ENCODE data around the gene SLC25A34.

SLC25A34 gene

DNA sequence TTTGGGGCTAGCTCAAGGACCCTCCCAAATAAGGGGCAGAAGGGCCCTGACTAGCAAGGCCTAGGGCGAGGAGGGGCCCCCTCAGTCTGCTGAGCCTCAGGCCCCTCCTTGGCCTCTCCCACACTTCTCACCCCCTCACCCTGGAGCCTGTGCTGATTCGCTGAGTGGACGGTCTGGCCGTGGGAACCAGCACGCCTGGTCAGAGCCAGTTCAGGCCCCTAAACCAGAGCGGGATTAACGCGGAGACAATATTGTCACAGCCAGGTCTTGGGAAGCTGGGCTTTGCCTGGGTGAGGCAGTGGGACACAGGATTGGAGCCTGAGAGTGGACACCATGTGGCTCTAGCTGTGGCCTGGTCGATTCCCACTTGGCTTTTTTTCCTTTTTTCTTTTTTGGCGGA is 17.7 kb downstream of the SLC25A34 start:
- DNase-seq (ENCODE audit: low read depth) = no peak

DNA sequence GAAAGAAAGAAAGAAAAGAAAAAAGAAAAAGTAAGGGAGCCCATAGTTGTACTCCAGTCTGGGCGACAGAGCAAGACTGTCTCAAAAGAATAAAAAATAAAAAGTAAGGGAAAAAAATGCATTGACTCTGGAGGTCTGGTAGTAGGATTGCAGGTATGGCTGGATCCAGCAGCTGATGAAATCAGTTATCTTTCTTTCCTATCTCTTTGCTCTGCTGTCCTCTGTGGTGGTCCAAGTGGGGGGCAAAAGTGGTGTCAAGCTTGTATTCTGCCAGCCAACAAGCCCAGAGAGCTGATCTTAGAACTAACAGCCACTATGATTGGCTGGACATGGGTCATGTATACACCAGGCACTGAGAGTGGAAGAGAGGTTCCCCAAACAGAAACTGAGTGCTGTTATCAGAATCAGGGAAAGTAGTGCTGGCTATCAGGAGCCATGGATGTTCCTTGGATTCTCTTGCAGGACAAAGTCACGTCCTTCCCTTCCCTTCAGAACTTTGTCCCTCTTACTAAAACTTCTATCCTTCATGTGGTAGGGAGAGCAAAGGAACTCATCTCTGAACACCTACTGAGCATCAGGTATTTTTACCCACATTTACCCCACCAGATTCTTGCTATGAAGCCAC is 19.1 kb downstream of the SLC25A34 start:
- DNase-seq (ENCODE audit: low read depth) = no peak

DNA sequence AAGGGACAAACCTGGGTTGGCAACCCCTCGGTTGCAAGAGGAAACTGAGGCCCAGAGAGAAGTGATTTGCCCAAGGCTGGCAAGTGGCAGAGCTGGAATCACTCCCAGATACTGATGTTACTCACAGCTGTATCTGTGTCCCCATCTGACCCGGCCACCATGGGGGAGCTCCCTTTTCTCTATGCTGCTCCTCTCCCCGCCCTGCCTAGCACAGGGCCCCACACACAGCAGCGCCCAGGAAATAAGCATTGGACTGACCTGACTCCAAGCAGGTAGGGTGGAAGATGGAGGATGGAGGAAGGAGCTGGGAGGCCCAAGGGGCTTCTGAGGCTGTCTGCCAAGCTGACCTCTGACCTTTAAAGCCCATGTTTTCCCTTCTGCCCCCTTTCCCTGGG is 19.6 kb downstream of the SLC25A34 start:
- no peak for DNase-seq (ENCODE audit: low read depth)

DNA sequence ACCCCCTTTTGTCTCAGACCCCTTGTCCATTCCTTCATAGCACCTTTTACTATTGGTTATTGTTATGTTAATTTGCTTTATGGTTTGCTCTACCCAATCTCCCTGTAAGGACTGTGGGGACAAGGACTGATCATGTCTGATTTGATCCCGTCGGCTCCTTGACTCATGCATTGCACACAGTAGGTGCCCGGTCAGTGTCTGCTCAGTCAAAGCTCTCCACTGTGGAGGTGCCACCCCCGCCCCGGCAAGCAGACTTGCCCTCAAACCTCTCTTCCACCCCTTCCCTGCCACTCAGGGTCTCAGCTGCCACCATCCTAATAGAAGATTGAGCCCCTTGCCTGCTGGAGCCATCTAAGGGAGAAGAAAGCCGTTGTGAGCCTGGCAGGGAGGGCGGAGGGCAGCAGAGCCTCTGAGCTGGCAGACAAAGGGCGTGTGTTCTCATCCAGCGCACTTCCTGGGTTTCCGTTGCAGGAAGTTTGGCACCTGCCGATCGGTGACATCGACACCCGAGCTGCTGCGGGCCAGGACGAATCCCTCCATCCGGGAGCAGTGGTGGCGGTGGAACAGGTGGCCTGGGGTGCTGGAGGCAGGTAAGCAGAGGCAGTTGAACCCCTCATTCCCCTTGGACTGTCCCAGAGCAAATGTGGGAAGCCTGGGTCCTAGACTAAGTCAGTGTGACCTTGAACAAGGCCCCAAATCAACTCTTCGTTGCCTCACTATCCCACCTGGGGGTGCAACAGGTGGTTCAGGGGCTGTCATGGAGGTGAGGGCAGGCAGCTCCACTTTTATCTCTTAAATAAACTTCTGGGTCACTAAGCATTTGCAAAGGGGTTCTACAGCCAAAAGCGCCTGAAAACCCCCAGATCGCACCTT is 20.3 kb downstream of the SLC25A34 start:
- DNase-seq (ENCODE audit: low read depth) = no peak

DNA sequence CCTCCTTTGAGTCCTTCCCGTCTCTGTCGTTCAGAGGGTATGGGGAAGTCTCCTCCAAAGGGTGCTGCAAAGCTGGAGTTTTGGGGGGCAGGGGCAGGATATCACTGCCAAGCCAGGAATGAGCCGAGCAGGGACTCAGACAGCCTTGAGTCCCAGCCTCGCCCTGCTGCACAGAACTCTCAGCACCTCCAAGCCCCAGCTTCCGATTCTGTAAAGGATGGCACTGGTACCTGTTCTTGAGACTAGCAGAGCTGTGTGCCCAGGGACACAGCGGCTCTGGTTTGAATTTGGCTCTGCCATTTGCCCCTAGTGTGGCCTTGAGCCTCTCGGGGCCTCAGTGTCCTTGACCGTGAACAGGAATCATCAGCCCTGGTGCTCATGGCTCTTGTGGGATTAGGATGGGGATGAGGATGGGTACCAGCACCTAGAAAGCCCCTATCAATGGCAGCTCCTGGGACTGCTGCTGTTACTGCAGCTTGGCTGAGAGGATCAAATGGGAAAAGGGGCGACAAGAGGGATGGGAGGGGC is 21.0 kb downstream of the SLC25A34 start:
- no peak for DNase-seq (ENCODE audit: low read depth)

DNA sequence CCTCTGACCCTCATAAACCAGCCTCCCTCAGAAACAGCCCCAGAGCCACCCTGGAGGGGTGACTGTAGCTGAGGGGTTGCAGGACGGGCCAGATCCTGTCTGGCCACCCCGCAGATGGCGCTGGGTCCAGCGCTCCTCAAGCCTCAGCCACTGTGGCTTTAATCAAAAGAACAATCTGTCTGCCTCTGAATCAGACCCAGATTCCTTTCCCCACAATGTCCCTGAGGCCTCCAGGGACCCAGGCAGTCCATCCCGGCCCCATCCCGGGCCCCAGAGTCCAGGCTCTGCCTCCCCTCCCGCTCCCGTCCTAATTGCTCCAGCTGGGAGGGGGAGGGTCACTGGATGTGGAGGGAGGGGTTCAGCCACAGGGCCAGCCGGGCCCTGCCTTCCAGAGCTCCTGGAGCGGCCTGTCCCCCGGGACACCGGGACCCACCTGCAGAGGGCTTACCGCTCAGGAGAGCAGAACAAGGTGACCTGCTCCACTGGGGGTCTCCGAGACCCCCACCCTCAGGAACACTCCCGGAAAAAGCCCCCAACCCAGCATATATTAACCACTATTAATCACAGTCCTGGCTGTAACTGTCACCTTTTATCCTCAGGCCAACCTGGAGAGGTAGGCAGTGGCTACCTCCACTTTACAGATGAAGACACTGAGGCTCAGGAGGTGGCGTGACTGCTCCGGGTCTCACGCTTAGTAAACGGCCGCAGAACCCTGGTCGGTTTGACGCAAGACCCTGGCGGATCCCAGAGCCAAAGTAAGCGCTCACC is 21.7 kb downstream of the SLC25A34 start:
- no peak for DNase-seq (ENCODE audit: low read depth)

DNA sequence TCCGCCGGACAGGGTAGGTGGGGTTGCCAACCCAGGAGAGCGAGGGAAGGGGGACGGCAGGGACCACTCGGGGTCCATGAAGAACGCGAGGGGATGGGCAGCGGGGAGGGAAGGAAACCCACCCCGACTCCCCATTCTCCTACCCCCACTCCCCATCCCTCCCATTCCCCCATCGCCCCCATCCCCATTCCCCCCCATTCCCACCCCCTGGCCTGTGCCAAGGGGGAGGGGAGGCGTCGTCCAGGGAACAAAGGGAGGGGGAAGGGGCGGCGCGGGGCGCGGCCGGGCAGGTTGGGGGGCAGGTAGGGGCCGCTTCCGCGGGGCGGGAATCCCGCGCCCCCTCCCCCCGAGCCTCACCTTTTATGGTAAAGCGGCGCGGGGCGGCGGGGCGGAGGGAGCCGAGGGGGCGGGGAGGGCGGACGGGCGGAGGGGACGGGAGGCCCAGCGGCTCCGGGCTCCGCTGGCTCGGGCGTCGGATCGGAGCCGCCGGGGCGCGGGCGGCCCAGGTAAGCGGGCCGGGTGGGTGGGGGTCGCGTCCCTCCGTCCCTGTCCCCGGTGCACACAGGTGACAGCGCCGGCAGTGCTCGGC is 22.4 kb downstream of the SLC25A34 start, which contains the start of gene FBLIM1:
Gene FBLIM1, plus strand, starts transcription at position 453 of the 589 bp plus-strand sequence. CDS start 6,189 bp downstream, outside the sequence.
- DNase-seq (ENCODE audit: low read depth) = no peak

DNA sequence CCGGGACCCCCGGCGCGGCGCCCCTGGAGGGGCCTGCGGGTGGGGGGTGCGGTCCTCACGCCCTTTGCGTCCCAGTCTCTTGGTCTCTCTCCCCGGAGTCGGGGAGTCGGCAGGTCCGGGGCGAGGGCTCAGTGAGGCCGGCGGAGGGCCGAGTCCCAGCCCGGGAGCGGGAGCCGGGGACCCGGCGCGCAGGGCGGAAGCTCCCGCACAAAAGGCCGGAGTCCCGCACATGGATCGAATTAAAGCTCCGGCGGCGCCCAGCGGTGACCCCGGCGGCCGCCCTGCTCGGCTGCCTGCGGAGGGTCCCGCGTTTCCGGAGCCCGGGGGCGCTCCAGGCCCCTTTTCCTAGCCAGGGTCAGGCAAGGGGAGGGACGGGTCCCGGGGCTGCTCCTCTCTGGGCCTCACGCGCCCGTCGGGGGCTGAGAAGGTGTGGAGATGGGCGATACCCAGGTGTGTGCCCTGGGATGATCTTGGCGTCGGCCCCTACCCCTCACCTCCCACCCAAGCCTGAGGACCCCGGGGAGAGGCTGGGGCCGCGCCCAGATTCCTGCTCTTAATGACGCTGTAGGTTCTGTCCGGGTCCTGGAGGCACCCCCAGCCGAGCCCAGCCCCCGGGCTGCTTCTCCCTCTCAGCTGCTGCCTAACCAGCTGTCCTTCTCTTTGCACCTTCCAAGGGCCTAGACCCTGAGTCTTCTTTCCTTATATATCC is 23.0 kb downstream of the SLC25A34 start:
- DNase-seq (ENCODE audit: low read depth) = no peak

DNA sequence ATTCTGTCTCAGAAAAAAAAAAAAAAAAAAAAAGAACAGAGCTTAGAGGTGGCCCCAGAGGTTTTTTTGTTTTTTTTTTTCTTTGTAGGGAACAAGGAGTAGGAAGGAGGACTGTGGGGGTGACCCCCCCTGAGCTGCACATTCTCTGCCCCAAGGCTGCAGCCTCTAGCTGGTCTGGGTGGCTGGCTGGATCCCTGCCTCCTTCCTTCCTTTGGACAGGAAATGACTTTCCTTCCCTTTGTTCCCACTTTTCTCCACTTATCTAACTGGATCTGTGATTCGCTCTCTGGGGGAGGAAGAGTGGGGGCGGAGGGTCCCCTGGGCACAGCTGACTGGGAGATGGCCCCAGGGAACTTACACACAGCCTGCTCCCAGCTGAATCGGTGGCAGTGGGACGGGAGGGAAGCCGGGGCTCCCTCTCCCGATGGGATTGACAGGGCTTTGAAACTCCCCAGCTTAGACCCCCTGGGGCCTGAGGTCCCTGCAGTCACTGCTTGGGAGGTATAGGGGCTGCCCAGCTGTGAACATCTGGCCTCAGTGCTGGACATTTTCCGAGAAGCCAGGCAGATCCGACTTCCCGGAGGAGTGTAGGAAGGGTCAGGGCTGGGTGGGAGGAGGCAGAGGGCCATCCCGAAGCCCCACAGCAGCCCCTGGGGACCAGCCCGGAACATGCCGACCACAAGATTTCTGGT is 24.6 kb downstream of the SLC25A34 start:
- no peak for DNase-seq (ENCODE audit: low read depth)

DNA sequence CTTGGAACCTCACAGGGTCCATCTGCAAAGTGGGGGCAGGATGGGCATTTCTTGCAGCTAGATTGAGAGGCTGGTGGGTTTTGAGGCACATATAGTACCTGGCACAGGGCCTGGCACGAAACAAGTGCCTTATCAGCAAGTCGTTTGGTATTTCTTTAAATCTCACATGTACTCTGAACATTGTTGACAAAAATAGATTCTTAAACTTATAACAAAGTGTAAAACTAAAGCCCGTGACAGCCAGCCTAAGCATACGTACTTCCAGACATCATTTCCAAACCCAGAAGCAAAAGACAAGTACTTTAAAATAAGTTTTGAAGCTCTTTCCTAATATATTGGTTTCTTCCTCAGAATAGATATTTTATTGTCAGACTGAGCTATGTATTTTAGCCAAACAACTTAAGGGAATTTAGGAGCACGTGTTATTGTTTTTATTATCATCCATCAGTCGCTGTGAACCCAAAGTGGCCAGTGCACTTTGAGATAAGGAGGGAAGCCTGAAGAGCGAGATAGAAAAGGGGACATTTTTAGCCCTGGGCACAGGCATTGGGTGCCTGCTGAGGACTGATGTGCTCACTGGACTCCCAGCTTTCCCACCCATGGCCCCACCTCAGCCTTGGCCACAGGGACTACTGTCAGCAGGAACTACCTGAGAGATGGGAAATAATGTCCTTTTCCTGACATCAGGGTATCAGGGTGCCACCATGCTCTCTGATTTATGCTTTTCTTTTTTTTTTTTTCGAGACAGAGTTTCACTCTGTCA is 25.5 kb downstream of the SLC25A34 start:
- DNase-seq (ENCODE audit: low read depth) = no peak

DNA sequence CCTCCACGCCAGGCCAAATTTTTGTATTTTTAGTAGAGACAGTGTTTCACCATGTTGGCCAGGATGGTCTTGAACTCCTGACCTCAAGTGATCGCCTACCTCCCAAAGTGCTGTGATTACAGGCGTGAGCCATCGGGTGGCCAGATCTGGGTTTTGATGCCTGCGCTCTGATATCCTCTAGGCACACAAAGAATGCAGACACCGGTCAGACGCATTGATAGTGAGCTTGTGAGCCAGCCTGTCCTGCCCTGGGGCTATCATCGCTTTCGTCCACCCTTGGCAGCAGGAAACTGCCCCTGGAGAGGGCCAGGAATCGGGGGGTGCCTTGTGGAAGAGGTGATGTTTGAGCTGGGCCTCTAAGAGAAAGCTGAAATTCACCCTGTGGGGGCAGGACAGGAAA is 26.5 kb downstream of the SLC25A34 start:
- no peak for DNase-seq (ENCODE audit: low read depth)

DNA sequence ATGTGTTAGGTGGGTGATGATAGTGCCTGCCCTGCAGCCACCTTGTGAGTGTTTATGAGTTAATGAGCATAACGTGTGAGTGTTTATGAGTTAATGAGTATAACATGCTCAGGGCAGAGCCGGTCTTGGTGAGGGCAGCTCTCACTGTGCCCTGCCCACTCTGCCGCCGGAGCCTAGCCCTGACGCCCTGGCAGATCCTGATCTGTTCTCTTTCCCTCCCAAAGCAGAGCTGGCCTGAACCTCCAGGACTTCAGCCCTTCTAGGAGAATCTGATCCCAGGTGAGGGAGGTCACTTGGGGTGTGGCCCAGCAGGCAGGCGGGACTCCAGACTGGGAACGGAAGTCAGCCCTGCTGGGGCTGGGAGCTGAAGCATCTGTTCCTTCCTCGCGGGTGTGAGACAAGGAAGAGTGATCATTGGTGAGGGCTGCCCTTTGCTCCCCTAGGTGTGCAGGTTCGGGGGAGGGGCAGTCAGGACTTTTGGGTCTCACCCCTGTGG is 28.3 kb downstream of the SLC25A34 start:
- DNase-seq (ENCODE audit: low read depth) = no peak

DNA sequence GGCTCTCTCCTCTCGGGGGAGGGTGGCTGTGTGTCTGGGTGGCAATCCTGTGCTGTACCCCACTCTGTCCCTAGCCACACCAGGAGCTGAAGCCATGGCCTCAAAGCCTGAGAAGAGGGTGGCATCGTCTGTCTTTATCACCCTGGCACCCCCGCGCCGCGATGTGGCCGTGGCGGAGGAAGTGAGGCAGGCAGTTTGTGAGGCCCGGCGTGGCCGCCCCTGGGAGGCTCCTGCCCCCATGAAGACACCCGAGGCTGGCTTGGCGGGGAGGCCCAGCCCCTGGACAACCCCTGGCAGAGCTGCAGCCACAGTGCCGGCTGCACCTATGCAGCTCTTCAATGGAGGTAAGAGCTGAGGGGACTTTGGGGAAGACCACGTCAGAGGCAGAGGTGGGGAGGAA is 28.8 kb downstream of the SLC25A34 start:
- DNase-seq (ENCODE audit: low read depth) = no peak

DNA sequence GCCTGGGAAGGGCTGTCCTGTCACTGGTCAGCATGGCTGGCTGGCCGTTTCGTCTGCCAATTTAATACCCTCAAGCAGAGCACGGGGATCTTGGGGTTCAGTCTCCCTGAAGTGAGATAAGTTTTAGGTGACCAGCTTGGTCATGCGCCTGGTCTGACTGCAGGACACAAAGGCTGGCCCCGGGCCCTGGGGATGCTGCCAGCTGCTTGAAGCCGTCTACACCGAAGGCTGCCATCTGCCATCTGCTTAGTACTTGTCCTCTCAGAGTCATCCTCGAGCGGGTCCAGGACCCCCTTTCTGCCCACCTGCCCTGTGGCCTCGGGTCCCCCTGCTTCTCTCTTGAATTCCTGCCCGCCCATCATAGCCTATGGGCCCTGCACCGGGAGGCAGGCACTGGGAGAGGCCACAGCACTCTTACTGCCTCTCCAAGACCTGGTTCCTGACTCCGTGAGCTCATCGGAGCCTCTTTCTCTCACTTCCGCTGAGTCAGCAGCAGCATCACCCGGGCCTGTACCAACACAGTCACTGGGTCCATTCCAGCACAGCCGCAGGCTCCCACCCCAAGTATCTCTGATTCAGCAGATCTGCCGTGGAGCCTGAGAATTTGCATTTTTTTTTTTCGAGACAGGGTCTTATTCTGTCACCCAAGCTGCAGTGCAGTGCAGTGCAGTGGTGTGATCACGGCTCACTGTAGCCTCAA is 29.6 kb downstream of the SLC25A34 start:
- no peak for DNase-seq (ENCODE audit: low read depth)

DNA sequence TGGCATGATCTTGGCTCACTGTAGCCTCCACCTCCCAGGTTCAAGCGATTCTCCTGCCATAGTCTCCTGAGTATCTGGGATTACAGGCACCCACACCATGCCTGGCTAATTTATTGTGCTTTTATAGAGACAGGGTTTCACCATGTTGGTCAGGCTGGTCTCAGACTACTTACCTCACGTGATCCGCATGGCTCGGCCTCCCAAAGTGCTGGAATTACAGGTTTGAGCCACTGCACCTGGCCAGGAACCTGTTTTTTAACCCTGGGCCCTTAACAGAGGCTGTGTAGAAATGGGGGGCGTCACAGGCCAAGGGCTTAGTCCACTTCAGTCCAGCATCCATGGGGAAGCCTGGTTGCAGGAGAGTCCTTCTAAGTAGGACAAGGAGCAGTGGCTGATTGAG is 31.9 kb downstream of the SLC25A34 start:
- DNase-seq (ENCODE audit: low read depth) = no peak

DNA sequence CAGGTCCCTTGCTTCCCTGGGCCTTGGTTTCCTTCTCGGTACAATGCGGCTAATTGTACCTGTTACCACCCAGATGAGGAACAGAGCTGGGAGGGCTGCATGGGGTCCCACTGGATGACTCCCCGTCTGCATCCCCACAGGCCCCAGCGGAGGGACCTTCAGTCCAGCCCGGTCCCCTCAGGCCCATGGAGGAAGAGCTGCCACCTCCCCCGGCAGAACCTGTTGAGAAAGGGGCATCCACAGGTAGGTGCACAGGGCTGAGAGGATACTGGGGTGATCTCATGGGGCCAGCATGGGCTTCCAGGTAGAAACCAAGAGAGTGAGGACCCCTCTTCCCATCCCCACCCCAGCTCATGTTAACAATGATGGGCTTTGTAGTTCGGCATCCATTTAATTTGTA is 32.3 kb downstream of the SLC25A34 start:
- no peak for DNase-seq (ENCODE audit: low read depth)

DNA sequence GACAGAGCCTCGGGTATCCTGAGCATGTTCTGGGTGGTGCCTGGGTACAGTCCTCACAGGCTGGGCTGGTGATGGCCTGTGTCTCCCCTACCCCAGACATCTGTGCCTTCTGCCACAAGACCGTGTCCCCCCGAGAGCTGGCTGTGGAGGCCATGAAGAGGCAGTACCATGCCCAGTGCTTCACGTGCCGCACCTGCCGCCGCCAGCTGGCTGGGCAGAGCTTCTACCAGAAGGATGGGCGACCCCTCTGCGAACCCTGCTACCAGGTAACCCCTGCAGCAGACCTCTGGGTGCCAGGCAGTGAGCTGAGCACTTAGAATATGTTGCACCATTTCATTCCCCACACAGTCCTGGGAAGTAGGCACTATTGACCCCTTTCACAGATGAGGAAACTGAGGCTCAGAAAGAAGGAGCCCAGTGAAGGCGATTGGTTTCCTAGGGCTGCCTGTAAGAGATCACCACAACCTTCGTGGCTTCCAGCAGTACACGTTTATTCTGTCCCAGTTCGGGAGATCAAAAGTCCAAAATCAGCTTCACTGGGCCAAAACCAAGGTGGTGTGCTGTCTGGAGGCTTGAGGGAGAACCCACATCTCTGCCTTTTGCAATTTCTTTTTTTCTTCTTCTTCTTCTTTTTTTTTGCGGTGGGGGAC is 34.4 kb downstream of the SLC25A34 start:
- DNase-seq (ENCODE audit: low read depth) = no peak

DNA sequence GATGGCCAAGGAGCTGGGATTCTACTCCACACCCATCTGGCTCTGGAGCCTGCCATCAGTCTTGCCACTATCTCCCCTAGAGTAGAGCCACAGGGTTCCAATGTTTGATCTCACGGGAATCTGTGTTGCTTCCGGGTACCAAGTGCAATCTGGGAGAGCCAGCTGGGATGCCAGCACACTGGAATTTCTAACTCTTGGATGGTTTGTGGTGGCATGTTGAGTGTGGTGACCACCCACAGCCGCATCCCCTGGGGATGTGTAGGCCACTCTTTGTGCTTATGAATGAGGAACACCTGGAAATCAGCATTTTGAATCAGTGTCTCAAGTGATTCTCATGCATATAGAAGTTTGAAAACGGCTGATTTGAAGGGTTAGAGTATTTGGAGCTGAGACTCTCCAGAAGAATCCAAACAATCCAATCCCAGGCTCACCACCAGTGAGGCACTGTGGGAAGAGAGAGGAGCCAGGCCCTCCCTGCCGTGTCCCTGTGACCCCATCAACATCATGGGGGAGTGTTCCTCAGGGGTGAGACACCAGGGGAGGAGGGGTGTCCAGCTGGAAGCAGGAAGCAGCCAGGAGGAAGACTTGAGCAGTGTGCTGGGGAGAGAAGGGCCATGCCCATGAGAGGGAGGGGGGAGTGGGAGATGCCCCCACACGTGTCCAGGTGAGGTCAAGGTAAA is 35.9 kb downstream of the SLC25A34 start:
- no peak for DNase-seq (ENCODE audit: low read depth)

All from T-helper 22 cell (primary cell).